CD4-positive, alpha-beta T cell treated with Interleukin-6 at 100 ng/mL for 8 hours (primary cell): ENCODE results near the gene RASAL2.
"Not testable (repeated sequence)": the region's sequence is repeated elsewhere in the genome, so short reads cannot be mapped to it uniquely, and the experiment has no call there.

Source experiments
- DNase-seq: peaks from one replicate; pipeline ENCODE4 v3.0.0-alpha.2; 2020; ENCODE audit warnings: mixed read lengths, low spot score

RASAL2 gene

GRCh38 chr1:178237121-178237520 is 143.2 kb downstream of the RASAL2 start:
- DNase-seq: no peak

GRCh38 chr1:178238722-178239510 is 145.0 kb downstream of the RASAL2 start:
- no peak for DNase-seq

DNA sequence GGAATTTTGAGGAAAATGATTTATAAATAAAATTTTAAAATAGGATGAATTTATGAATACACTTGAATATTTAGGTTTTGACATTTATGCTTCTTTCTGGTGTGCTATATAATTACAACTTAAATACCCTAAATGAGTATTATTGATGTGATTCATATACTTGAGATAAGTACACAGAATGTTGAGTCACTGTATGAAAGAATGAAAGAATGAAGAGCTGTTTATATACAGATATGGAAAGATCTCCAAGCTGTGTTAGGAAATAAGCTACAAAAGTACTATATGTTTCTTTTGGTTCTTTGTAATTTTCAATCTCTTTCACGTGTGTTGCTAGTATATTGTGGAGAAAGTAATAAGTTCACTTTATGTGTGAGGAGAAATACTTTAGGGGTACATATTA is 147.2 kb downstream of the RASAL2 start:
- no peak for DNase-seq

DNA sequence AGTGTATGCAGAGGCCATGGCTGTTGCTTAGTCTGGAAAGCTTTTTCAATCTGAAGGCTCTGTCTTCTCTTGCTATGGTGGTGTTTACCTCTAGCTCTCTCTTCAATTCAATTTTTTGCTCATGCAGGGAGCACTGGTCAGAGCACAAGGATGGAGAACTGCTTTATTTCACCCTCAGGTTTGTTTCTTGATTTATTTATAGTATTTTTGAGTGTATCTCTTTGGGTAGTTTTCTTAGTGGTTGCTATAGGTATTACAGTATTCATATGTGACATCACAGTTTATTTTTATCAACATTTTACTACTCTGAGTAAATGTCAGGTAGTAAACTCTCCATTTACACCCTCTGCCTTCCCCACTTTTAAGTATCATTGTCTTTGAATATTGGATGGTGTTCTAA is 147.9 kb downstream of the RASAL2 start:
- no peak for DNase-seq

GRCh38 chr1:178243119-178243518 is 149.2 kb downstream of the RASAL2 start:
- no peak for DNase-seq

- no peak for DNase-seq
Observed at GRCh38 chr1:178243890-178244289, 150.0 kb downstream of the RASAL2 start.

GRCh38 chr1:178248284-178248683 is 154.4 kb downstream of the RASAL2 start:
- not testable (repeated sequence) for DNase-seq

DNA sequence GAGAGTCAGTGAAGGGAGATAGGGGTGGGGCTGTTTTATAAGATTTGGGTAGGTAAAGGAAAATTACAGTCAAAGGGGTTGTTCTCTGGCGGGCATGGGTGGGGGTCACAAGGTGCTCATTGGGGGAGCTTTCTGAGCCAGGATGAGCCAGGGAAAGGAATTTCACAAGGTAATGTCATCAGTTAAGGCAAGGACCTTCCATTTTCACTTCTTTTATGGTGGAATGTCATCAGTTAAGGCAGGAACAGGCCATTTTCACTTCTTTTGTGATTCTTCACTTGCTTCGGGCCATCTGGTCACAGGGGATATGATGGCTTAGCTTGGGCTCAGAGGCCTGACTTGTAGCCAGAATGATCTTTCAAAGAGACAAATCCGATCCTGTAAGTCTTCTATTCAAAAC is 159.7 kb downstream of the RASAL2 start:
- DNase-seq: not testable (repeated sequence)

- no peak for DNase-seq
Observed at GRCh38 chr1:178254433-178254832, 160.5 kb downstream of the RASAL2 start.

DNA sequence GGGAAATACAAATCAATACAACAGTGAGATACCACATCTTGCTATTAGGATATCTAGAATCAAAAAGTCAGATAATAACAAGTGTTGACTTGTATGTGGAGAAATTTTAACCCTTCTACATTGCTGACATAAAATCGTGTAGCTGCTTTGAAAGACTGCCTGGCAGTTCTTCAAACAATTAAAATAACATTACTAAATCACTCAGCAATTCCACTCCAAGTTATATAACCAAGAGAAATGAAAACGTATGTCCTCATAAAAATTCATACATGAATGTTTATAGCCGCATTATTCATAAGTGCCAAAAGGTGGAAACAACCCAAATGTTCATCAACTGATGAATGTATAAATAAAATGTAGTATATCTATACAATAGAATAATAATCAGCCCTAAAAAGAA is 164.6 kb downstream of the RASAL2 start:
- no peak for DNase-seq

DNA sequence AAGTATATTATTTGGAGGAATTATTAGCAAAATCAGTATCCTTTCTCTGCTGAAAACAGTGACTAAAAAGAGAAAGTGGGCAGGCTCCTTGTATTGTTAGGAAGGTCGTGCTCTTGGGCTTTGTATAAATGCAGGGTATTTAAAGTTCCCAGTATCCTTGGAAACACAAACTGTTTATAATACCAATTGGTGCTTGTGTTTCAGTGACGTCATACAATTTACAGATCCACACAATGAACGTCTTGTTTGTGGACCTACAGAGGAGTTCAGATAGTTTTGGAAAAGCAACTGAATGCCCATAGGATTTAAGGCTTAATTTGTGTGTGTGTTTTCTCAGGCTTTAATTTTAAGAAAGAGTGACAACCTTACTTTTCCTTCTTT is 168.2 kb downstream of the RASAL2 start:
- DNase-seq: no peak

GRCh38 chr1:178263341-178263740 is 169.4 kb downstream of the RASAL2 start:
- DNase-seq: no peak

- no peak for DNase-seq
Observed at GRCh38 chr1:178266113-178266512, 172.2 kb downstream of the RASAL2 start.

GRCh38 chr1:178266619-178267066 is 172.7 kb downstream of the RASAL2 start:
- no peak for DNase-seq

DNA sequence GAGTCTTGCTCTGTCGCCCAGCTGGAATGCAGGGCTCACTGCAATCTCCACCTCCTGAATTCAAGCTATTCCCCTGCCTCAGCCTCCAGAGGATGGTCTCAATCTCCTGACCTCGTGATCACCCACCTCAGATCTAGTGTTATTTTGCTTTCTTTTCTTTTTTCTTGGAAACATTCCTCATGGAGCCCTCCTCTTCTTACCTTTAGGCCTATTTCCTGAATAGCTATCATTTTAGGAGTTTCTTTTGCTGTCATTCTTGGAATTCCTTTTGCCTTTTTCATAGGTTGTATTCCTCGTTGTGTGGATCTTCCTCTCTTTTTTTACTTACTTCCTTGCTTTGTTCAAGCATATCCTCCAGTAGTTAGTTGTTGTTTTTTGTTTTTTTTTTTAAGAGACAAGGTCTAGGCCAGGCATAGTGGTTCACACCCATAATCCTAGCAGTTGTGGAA is 173.8 kb downstream of the RASAL2 start:
- DNase-seq: no peak

GRCh38 chr1:178271471-178271870 is 177.6 kb downstream of the RASAL2 start:
- no peak for DNase-seq

DNA sequence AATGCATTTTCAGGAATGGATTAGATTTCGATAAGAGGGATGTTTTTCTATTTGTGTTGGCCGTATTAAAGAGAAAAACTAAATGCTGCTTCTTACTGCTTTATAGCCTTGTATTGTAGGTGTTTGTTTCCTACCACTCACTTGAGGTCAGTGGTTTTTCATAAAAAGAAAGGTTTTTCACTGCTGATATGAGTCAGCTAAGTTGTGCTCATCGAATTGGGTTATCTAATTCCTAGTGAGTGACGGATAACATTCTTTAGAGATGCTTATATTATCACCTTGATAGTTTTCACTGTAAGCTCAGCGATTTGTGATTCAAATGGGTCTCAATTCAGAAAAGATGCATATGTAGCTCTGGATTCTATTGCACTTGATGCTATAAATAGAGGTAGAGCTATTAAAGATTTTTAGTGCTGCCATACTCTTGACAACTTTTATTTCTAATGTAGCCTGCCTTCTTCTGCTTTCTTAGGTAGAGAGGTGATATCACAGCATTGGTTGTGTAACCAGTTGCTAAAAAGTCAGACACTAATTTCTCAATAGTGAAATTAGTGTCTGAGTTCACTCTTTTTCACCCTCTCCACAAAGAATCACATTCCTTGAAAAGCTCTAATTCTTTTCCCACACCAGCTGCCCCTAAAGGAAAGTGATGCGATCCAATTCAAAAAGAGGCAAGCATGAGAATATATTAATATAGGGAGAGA is 180.0 kb downstream of the RASAL2 start:
- DNase-seq: no peak

DNA sequence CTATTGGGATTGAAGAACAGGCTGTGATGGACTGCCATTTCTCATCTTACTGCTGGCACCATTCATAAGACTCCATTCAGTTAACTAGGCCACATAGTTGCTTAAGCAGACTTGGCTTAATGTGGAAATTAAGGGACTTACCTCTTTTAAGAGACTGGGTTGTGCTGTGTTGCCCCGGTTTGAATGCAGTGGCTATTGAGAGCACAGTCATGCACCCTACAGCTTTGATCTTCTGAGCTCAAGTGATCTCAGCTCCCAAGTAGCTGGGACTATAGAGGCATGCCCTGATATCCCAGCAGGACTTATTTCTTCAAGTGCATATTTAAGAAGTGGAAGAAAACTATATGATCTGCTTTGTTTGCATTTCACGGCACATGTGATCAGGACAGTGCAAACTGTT is 181.1 kb downstream of the RASAL2 start:
- no peak for DNase-seq

- DNase-seq: no peak
Observed at GRCh38 chr1:178275553-178275952, 181.6 kb downstream of the RASAL2 start.

GRCh38 chr1:178277793-178278530 is 184.1 kb downstream of the RASAL2 start:
- DNase-seq: no peak

- no peak for DNase-seq
Observed at GRCh38 chr1:178278916-178279686, 185.2 kb downstream of the RASAL2 start.

- no peak for DNase-seq
Observed at GRCh38 chr1:178282949-178283367, 189.1 kb downstream of the RASAL2 start.
